ENCODE results near the gene PIGN. TPM values are rescaled to one million over a fixed set of nuclear protein-coding genes. Genes with fewer than 3 reads are reported as not detected.

The PIGN gene
- total RNA-seq, 4 donors from 2014 or later, result 34.2 to 84.9 (median 40.7) TPM

- Histone ChIP-seq H3K4me1 (peaks cover 9 to 16% of the 10 kb centered on the region in 2 donors), H3K27me3 (no peaks in the 10 kb centered on the region), H3K9me3 (no peaks in the 10 kb centered on the region), H3K4me3 (replicated peaks in 1 of 3) (no peak overlapping the region), H3K27ac (no peak overlapping the region), H3K36me3 (no peaks in the 10 kb centered on the region)
- 76 to 77% methylated on average over 3 of the region's 3 CpGs for WGBS, 2 donors
- no peak for DNase-seq
- TF ChIP-seq POLR2A (IDR thresholded peaks at IDR 0.05), result no peak
- no peak for TF ChIP-seq CTCF (IDR thresholded peaks at IDR 0.05)
- intact Hi-C loops (cut with DNase I), result no loop called here
These were observed 13.5 kb upstream of the PIGN start for GRCh38 chr18:62200121-62200914.

- no peak for DNase-seq
- 96 to 97% methylated on average over 2 of the region's 2 CpGs for WGBS, 2 donors
- no peak overlapping the region for H3K4me3 ChIP-seq (replicated peaks in 1 of 3)
These were observed 12.8 kb upstream of the PIGN start for GRCh38 chr18:62199629-62200028.

GRCh38 chr18:62198259-62198658 is 11.4 kb upstream of the PIGN start:
- H3K36me3 ChIP-seq, result no peaks in the 10 kb centered on the region
- peaks cover 9 to 16% of the 10 kb centered on the region in 2 donors for H3K4me1 ChIP-seq
- H3K27me3 ChIP-seq, result no peaks in the 10 kb centered on the region
- H3K4me3 ChIP-seq (replicated peaks in 1 of 3), result no peak overlapping the region
- no peak overlapping the region for H3K27ac ChIP-seq
- WGBS, 2 donors, result 49 to 53% methylated on average over 2 of the region's 2 CpGs
- H3K9me3 ChIP-seq, result no peaks in the 10 kb centered on the region
- intact Hi-C loops (cut with DNase I), result no loop called here
- TF ChIP-seq POLR2A (IDR thresholded peaks at IDR 0.05), result no peak
- no peak for TF ChIP-seq CTCF (IDR thresholded peaks at IDR 0.05)
- DNase-seq, result no peak

More at GRCh38 chr18:62199629-62200028, 12.8 kb upstream of the PIGN start:
- no peaks in the 10 kb centered on the region for H3K36me3 ChIP-seq
- no peak for TF ChIP-seq CTCF (IDR thresholded peaks at IDR 0.05)
- no peak for TF ChIP-seq POLR2A (IDR thresholded peaks at IDR 0.05)
- H3K9me3 ChIP-seq, result no peaks in the 10 kb centered on the region
- H3K4me1 ChIP-seq, result peaks cover 9 to 16% of the 10 kb centered on the region in 2 donors
- no peak overlapping the region for H3K27ac ChIP-seq
- H3K27me3 ChIP-seq, result no peaks in the 10 kb centered on the region
- intact Hi-C loops (cut with DNase I), result no loop called here

- TF ChIP-seq POLR2A (IDR thresholded peaks at IDR 0.05), result no peak
- no peak for TF ChIP-seq CTCF (IDR thresholded peaks at IDR 0.05)
- intact Hi-C loops (cut with DNase I), result no loop called here
- Histone ChIP-seq H3K4me1 (peaks cover 5 to 11% of the 10 kb centered on the region in 2 donors), H3K27me3 (no peaks in the 10 kb centered on the region), H3K27ac (no peak overlapping the region), H3K36me3 (no peaks in the 10 kb centered on the region), H3K4me3 (replicated peaks in 1 of 3) (no peak overlapping the region), H3K9me3 (no peaks in the 10 kb centered on the region)
- no peak for DNase-seq
These were observed 10.1 kb upstream of the PIGN start for GRCh38 chr18:62196980-62197379.

- no peak overlapping the region for H3K27ac ChIP-seq
- TF ChIP-seq CTCF (IDR thresholded peaks at IDR 0.05) (no peak), POLR2A (IDR thresholded peaks at IDR 0.05) (no peak)
- WGBS, 2 donors, result 95% methylated on average over 7 of the region's 7 CpGs
These were observed 9.2 kb upstream of the PIGN start for GRCh38 chr18:62196079-62196478.

More at GRCh38 chr18:62196079-62196478, 9.2 kb upstream of the PIGN start:
- H3K27me3 ChIP-seq, result no peaks in the 10 kb centered on the region
- H3K4me3 ChIP-seq (replicated peaks in 1 of 3), result no peak overlapping the region
- no peaks in the 10 kb centered on the region for H3K36me3 ChIP-seq
- no peak for DNase-seq
- H3K4me1 ChIP-seq, result peaks cover 0 to 10% of the 10 kb centered on the region in 2 donors
- intact Hi-C loops (cut with DNase I), result no loop called here
- no peaks in the 10 kb centered on the region for H3K9me3 ChIP-seq
